Stimulated activated CD4-positive, alpha-beta T cell treated with anti-CD3 and anti-CD28 coated beads, Interleukin-15, amount 100 ng/mL, for 48 hours (primary cell): ENCODE results near the gene PTPRJ.
A peak's percentile ranks its signal among the peaks of the same experiment; 100 is the strongest.

Experiments
- DNase-seq, 2 donors: peaks; one replicate each; pipeline ENCODE4 v3.0.0-alpha.2; 2020; ENCODE audit warnings: low read depth in 2 of 2

Gene PTPRJ

DNA sequence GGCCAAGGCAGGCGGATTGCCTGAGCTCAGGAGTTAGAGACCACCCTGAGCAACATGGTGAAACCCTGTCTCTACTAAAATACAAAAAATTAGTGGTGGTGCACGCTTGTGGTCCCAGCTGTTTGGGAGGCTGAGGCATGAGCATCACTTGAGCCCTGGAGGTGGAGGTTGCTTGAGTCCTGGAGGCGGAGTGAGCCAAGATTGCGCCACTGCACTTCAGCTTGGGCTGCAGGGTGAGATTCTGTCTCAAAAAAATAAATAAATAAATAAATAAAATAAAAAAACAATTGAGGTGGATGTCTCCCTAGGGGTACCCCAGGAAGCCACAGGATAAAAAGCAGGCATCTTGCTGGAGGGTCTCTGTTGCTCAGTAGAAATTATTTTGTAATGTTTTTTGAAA, 14.1 kb downstream of the PTPRJ start:
- no peak for DNase-seq

DNA sequence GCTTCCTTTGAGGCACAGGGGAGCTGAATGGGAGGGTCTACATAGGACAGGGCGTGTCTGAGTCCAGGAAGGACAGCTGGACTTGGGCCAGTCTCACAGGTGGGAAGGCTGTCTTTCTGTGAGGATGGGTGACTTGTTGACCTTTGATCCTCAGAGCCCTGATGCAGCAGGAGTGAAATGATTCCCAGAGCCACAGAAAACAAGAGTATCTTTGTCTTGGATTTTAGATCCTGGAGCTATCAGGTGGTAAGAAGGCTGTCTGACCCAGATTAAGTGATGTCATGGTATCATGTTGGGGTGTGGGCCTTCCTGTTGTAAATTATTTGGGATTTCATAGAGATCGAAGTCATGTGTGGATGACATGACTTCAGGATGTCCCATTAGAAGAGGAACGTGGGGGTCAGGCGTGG, 15.0 kb downstream of the PTPRJ start:
- no peak for DNase-seq

DNA sequence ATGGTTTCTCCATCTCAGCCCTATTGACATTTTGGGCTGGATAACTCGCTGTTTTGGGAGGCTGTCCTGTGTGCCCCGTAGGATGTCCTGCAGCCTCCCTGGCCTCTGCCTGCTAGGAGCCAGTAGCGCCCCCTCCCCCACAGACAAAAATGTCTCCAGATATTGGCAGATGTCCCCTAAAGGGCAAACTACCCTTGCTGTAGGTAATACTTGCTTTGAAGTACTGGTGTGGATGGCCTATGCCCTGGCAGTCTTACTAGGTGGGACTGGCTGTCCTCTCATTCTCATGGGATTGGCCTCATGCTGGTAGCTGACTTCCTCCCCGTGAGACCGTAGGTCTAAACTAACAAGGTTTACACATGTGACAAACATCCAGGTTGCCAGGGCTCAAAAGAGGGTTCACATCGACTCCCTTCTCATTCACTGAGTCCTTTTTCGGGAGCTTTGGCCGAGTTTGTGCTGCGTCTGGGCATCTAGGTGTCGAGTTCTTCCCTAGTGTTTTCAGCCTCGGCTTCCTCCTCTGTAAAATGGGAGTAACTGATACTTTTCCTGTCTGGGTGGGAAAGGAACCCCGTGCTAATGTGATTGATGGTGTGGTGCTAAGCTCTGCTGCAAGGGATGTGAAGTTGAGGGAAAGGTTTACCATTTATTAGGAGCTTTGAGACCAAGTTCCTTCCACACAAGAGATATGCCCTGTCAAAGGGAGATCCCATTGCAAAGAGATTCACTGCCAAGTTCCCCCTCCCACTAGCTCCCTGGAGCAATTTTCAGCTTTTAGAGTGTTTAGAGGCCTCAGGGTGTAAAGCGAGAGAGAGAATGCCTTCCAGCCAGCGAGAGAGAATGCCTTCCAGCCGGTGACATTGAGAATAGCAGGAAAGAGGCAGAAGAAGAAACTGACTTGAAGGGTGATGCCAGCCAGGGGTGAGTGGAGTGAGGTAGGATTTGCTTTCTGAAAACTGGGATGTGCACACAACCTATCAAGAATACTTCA, 17.0 kb downstream of the PTPRJ start:
- no peak for DNase-seq

- no peak for DNase-seq
Measured at GRCh38 chr11:47998345-47998732, 18.0 kb downstream of the PTPRJ start.

GRCh38 chr11:47998733-47999359, 18.5 kb downstream of the PTPRJ start:
- DNase-seq, result no peak

DNA sequence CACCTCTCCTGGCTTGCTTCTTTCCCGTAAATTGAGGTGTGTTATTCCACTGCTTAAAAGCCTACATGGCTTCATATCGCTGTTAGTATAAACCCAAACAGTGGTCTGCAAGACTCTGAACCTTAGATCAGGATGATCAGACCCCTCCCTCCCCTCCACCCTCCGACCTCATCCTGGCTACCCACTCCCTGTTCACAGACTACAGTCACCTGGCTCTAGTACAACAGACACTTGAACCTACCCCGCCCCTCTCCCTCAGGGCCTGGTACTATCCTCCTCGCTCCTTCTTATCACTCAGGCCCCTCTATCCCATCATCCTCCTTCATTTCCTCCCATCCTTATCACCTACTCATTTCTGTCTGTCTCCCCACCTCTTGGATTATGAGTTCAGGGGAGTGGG, 20.1 kb downstream of the PTPRJ start:
- DNase-seq, result no peak

- peak; percentile 73 to 77 for DNase-seq
Measured at GRCh38 chr11:48001438-48002021, 21.2 kb downstream of the PTPRJ start.

DNA sequence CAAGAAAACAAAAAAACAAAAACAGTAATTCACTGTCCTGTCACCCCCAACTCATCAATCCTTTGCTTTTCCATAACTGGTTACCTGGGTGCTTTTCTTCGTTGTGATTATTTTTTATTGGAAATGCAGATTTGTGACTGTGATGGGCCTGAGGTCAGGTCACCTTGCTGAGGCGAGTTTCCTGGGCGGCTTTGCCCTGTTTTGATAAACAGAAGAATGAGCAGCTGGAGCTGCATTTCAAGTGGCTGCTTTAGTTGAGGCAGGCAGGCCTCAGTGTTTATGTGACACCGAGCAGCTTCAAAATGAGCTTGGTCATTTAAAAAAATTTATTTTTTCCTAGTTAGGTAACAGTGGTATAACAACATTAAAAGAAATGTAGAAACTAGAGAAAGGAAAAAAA, 22.2 kb downstream of the PTPRJ start:
- DNase-seq, result no peak

DNA sequence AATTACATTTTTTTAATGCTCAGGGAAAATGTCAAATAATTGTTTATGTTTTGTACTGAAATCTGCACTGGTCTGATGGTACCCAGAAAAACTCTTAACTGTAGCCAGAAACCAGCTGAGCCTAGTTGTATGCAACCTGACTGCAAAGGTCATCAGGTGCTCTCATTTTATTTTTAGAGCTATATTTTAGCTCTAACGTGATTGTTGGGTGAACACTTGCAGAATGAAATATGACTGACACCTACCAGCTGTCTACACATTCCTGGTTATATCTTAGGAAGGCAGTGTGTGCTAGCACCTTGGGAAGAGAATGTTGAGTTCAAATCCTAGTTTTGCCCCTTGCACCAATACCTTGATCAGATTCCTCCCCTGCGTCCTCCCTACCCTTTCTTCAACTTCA, 23.6 kb downstream of the PTPRJ start:
- no peak for DNase-seq

DNA sequence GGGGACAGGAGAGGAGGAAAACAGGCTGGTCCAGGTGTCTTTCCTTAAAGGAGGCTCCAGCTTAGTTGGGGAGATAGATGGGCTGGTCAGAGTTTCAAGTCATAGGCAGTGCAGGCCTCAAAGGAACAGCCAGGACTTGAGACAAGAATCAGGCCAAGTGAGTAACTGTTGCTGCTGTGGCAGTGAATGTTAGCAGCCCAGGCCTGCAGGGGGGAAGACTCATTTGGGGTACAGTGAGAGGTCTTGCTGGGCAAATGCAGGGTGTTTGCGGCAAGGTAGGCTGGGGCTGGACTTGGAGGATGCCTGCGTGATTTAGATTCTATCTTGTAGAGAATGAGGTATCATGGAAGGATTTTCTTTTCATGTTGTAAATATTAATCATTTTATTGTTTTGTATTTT, 24.1 kb downstream of the PTPRJ start:
- DNase-seq, result no peak

DNA sequence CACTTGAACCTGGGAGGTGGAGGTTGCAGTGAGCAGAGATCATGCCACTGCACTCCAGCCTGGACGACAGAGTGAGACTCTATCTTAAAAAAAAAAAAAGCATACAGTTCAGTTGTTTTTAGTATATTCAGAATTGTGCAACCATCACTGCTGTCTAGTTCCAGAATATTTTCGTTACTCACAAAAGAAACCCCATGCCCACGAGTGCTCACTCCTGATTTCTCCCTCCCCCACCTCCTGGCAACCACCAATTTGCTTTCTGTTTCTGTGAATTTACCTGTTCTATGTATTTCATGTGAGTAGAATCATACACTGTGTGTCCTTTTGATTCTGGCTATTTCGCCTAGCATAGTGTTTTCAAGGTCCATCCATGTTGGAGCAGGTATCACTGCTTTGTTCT, 24.8 kb downstream of the PTPRJ start:
- no peak for DNase-seq

DNA sequence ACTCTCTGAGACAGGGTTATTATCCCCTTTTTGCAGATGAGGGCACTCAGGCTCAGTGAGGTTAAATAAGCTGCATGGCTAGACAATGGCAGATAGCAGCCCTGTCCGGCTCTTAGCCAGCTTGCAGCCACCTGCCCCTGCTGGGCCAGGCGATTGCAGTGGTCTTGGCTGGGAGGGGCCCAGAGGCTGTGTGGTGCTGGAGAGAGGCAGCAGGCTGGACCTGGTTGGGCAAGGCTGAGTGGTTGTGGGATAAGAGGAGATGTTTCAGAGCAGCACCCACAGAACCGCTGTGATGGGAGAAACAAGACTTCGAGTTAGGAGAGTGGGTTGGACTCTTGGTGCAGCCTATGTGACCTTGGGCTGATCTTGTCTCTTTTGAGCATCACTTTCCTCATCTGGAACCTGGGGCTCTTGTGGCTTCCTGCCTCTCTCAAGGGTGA, 25.5 kb downstream of the PTPRJ start:
- DNase-seq, result no peak

GRCh38 chr11:48006301-48006992, 26.1 kb downstream of the PTPRJ start:
- peak in 1 of 2 donors; percentile 49 for DNase-seq

- DNase-seq, result no peak
Measured at GRCh38 chr11:48007677-48008076, 27.3 kb downstream of the PTPRJ start.

DNA sequence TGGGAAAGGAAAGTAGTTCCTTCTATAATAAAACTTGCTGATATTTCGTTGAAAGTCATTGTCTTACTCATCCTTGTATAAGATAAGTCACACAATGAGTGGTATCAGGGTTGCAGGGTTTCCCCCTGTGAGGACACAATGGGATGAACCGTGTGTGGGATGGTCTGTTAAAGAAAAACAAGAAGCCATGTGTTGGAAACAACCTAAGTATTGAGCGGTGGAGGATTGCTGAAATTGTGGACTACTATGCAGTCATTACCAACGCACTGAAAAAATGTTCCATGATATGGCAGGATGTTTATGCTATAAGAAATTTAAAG, 28.6 kb downstream of the PTPRJ start:
- DNase-seq, result peak; percentile 65 to 71

- no peak for DNase-seq
Measured at GRCh38 chr11:48011102-48011797, 30.9 kb downstream of the PTPRJ start.

DNA sequence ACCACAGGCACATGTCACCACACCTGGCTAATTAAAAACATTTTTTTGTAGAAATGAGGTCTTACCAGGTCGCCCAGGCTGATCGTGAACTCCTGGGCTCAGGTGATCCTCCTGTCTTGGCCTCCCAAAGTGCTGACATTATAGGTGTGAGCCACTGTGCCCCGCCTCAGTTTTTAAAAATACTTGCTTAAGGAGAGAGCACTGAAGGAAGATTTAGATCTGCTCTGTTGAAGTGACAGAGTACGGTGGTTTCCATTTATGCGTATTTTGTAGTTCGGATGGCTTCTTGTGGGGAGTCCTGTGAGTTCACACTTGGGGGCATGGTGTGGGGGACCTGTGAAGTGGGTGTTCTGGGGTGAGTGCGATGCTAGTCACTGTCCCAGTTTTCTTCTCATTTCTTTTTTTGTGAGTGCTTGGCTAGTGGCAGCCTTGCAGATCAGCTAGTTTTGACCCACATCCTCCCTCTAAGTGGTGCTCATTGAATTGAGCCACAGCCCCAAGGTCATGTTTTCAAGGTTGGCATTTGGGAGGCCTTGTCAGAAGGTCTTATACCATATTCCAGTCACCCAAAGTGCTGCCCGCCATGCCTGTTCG, 31.5 kb downstream of the PTPRJ start:
- DNase-seq, result peak in 1 of 2 donors; percentile 50

- DNase-seq, result peak; percentile 50 to 52
Measured at GRCh38 chr11:48013269-48013901, 33.0 kb downstream of the PTPRJ start.

- DNase-seq, result no peak
Measured at GRCh38 chr11:48014917-48015316, 34.6 kb downstream of the PTPRJ start.

- no peak for DNase-seq
Measured at GRCh38 chr11:48017105-48017830, 36.9 kb downstream of the PTPRJ start.
